HG02642 (cell line): ENCODE data around the gene ADARB1.

ENCODE experiments used
- ATAC-seq: cut with Tn5 transposase; IDR thresholded peaks from one replicate; pipeline ENCODE4 v1.9.1; 2021; ENCODE audit warnings: mild to moderate bottlenecking; ENCODE audit not compliant: unreplicated experiment, poor library complexity

Gene ADARB1

GRCh38 chr21:45110873-45111624 lies 36.7 kb downstream of the ADARB1 start:
- no peak for ATAC-seq

- ATAC-seq: no peak
Measured at GRCh38 chr21:45111703-45112102, 37.3 kb downstream of the ADARB1 start.

- ATAC-seq: no peak
Measured at GRCh38 chr21:45112371-45112770, 38.0 kb downstream of the ADARB1 start.

GRCh38 chr21:45113543-45113942 lies 39.2 kb downstream of the ADARB1 start:
- ATAC-seq: no peak

GRCh38 chr21:45114072-45114471 lies 39.7 kb downstream of the ADARB1 start:
- ATAC-seq: no peak

- no peak for ATAC-seq
Measured at GRCh38 chr21:45114475-45114874, 40.1 kb downstream of the ADARB1 start.

GRCh38 chr21:45115141-45115540 lies 40.8 kb downstream of the ADARB1 start:
- ATAC-seq: no peak

GRCh38 chr21:45116066-45116465 lies 41.7 kb downstream of the ADARB1 start:
- ATAC-seq: no peak

- no peak for ATAC-seq
Measured at GRCh38 chr21:45117314-45117713, 42.9 kb downstream of the ADARB1 start.

- ATAC-seq: no peak
Measured at GRCh38 chr21:45118099-45118498, 43.7 kb downstream of the ADARB1 start.

GRCh38 chr21:45119812-45120211 lies 45.4 kb downstream of the ADARB1 start:
- no peak for ATAC-seq

- no peak for ATAC-seq
Measured at GRCh38 chr21:45120975-45121374, 46.6 kb downstream of the ADARB1 start.

- ATAC-seq: no peak
Measured at GRCh38 chr21:45122030-45122429, 47.6 kb downstream of the ADARB1 start.

- no peak for ATAC-seq
Measured at GRCh38 chr21:45122432-45123132, 48.2 kb downstream of the ADARB1 start.

- ATAC-seq: no peak
Measured at GRCh38 chr21:45123440-45123839, 49.1 kb downstream of the ADARB1 start.

GRCh38 chr21:45124596-45124995 lies 50.2 kb downstream of the ADARB1 start:
- ATAC-seq: no peak

GRCh38 chr21:45125357-45125756 lies 51.0 kb downstream of the ADARB1 start:
- ATAC-seq: no peak

- no peak for ATAC-seq
Measured at GRCh38 chr21:45126204-45126626, 51.8 kb downstream of the ADARB1 start.

GRCh38 chr21:45126983-45127382 lies 52.6 kb downstream of the ADARB1 start:
- ATAC-seq: no peak

GRCh38 chr21:45127937-45128336 lies 53.6 kb downstream of the ADARB1 start:
- ATAC-seq: no peak

- ATAC-seq: peak; percentile 41
Measured at GRCh38 chr21:45128613-45129188, 54.3 kb downstream of the ADARB1 start.
